GM12891 (cell line): ENCODE results near the gene GLOD4.

ENCODE experiments used
- POLR2A ChIP-seq: IDR thresholded peaks from 2 replicates; pipeline ENCODE4 v1.6.1; 2011; ENCODE audit warnings: low read depth, low read length, control low read depth
- POLR2AphosphoS5 ChIP-seq: IDR thresholded peaks from 2 replicates; pipeline ENCODE4 v1.6.1; 2011; ENCODE audit warnings: low read depth, low read length, control low read depth
- POU2F2 ChIP-seq: IDR thresholded peaks from 2 replicates; pipeline ENCODE4 v1.6.1; 2011; ENCODE audit warnings: low read depth, mild to moderate bottlenecking, control low read depth, low read length, moderate library complexity
- TAF1 ChIP-seq: IDR thresholded peaks from 2 replicates; pipeline ENCODE4 v1.6.1; 2011; ENCODE audit warnings: low read depth, low read length, control low read depth

GRCh38 chr17:784143-784542 is 2.1 kb upstream of the GLOD4 start:
- no peak for TF ChIP-seq POLR2A
- TF ChIP-seq TAF1: no peak
- TF ChIP-seq POLR2AphosphoS5: no peak
- no peak for TF ChIP-seq POU2F2
